Activated T-cell treated with anti-CD3 and anti-CD28 coated beads for 4 hours (primary cell): ENCODE results near the gene APOBEC3F.

Experiments used
- DNase-seq: peaks from one replicate; pipeline ENCODE4 v3.0.0-alpha.2; 2020

APOBEC3F gene

DNA sequence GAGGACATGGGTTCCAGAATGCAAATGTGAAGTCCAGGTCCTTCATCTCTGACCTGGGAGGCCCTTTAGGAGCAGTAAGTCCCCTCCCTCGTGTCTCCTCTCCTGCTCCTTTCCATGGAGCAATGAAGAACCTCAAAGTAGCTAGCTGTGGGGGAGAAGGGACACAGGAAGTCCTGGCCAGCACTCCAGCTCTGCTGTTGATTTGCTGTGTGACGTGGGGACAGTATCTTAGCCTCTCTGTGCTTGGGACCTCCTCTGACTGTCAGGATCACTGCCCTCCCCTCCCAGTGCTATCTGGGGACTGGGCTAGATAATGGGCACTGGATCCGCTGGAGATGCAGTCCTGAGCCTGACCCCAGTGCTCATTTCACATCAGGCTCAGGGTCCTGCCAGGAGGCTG, 55.3 kb downstream of the APOBEC3F start:
- DNase-seq = no peak

DNA sequence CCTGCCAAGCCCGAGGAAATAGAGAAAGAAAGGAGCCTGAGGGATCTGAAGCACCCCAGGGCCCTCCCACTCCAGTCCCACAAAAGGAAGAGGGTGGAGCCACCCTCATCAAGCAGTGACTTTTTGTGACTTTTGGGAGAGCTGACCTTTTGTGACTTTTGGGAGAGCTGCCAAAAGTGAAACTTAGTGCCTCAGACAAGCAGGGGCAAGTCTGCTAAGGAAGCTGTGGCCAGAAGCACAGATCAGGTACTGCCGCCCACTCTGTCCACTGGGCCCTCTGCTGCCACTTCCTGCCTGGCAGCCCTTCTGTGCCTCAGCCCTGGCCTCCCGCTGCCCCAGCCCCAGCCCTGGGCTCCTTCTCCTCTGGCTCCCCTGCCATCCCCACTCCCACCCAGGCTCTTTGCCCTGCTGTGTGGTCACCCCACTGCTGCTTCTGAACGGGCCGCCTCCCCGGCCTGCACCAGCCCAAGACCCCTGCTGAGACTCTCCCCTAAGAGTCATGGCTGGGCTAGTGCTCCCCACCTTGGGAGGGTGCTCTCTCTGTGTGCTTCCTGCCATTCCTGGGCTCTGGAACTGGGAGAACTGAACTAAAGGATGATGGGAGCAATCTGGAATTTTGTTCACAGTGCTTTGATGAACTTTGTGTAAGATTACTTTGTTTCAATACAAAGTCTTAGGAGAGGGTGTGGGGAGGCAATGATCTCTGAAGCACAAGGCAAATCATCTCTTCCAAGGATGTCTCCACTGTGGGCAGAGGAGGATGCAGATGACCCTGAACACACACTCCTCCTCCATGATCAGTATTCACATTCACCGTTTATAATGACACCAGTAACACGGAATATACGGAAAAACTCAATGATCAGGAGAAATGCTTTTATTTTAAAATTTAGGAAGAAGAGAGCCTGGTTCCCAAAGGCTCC, 56.7 kb downstream of the APOBEC3F start, which contains the start of gene APOBEC3H:
TSS of gene APOBEC3H (plus strand) at position 147 of the 923 bp plus-strand sequence. CDS start 3,035 bp downstream, outside the sequence.
- DNase-seq = no peak

DNA sequence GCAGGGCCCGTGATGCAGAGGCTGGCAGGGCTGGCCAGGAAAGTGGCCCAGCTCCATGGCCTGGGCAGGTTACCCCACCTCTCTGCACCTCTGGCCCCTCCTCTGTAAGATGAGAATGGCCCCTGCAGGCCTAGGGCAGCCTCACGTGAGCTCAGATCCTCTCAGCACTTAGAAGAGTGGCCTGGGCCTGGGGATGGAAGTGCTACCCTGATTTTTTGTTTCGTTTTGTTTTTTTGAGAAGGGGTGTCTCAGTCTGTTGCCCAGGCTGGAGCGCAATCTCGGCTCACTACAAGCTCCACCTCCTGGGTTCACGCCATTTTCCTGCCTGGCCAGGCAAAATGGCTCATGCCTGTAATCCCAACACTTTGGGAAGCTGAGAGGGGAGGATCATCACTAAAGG, 57.4 kb downstream of the APOBEC3F start:
- DNase-seq = no peak

DNA sequence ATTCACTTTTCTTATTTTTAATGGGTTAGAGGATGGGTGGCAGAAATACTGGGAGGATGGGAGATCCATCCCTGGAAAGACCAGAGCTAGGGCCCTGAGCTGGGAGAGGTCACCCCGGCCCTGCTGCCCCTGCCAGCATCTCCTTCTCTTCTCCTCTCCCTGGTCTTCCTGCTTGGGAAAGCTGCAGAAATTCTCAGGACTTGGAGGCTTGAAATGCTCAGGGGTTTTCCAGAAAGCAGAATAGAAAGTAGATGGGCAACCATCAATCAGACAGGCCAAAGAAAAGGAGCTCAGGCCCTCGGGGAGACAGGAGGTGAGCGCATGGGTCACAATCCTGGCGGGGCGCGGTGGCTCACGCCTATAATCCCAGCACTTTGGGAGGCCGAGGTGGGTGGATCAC, 57.9 kb downstream of the APOBEC3F start:
- DNase-seq = no peak

DNA sequence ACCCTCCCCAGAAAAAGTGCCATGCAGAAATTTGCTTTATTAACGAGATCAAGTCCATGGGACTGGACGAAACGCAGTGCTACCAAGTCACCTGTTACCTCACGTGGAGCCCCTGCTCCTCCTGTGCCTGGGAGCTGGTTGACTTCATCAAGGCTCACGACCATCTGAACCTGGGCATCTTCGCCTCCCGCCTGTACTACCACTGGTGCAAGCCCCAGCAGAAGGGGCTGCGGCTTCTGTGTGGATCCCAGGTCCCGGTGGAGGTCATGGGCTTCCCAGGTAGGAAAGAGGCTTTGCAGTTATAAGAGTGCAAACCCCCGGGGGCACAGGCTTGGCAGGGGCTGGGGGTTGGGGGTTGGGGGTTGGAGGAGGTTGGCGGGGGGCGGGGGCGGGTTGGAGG, 60.6 kb downstream of the APOBEC3F start:
- DNase-seq = no peak

DNA sequence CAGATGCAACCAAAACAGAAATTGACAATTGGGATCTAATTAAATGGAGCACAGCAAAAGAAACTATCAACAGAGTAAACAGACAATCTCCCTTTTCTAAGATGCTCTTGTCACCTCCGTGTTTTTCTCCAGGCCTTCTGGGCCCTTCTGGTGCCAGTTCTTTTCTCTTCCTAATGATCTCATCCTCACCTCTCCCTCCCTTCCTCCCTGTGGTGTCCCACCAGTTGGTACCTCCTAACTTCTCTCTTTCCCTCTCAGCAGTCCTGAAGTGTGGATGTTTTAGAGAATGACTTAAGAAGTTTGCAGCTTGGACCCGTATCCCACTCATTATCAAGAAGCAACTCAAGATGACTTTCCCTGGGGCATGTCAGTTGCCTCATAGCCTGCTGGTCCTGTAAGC, 62.8 kb downstream of the APOBEC3F start:
- no peak for DNase-seq
